Measurements from ENCODE around the gene FAM107B.
"Not testable (repeated sequence)": the region's sequence is repeated elsewhere in the genome, so short reads cannot be mapped to it uniquely, and the experiment has no call there.

Gene FAM107B

DNA sequence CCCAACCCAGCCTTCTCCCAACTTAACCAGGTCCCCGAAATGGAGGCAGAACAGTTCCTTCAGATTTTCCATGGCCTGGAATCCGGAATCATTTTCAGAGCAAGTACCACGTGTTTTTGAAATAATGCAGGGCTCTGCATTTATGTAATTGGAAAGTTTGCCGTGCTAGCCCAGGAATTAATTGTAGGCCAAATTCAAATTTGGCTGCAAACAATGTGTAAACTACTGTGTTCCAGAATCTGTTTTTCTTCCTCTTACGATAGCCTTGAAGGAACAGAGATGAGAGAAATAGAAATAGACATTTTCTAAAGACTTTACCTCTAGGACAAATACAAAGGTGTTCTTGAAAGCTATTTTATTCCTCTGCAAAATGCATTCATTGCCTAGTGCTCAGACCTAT, 77.4 kb downstream of the FAM107B start:
- TF ChIP-seq, protein P1, sequence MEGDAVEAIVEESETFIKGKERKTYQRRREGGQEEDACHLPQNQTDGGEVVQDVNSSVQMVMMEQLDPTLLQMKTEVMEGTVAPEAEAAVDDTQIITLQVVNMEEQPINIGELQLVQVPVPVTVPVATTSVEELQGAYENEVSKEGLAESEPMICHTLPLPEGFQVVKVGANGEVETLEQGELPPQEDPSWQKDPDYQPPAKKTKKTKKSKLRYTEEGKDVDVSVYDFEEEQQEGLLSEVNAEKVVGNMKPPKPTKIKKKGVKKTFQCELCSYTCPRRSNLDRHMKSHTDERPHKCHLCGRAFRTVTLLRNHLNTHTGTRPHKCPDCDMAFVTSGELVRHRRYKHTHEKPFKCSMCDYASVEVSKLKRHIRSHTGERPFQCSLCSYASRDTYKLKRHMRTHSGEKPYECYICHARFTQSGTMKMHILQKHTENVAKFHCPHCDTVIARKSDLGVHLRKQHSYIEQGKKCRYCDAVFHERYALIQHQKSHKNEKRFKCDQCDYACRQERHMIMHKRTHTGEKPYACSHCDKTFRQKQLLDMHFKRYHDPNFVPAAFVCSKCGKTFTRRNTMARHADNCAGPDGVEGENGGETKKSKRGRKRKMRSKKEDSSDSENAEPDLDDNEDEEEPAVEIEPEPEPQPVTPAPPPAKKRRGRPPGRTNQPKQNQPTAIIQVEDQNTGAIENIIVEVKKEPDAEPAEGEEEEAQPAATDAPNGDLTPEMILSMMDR (conservative IDR thresholded peaks at IDR 0.05; ENCODE audit: low read depth, low read length): no peak
- no peak overlapping the region for H3K4me3 ChIP-seq (ENCODE audit: low read depth, low read length)
- no peak for DNase-seq (ENCODE audit: low read depth)

DNA sequence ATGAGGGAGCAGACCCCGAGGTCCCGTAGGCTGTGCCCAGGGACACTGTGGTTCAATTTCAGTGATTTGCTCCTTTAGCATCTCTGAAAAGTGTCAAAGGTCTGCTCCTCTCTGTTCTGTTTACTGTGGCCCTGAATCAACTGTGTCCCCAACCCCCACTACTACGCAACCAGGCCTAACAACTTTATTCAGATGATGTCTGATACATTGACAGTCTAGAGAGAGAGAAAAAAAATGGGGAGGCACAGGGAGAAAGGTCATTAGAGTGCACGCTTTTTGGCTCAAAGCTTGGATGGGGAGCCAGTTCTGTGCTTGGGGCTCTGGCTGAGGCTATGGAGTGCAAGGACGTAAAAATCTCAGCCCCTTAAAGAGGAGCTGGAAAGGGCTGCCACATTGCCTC, 77.9 kb downstream of the FAM107B start:
- DNase-seq (ENCODE audit: low read depth): no peak
- TF ChIP-seq, protein P1 (conservative IDR thresholded peaks at IDR 0.05; ENCODE audit: low read depth, low read length): no peak
- no peak overlapping the region for H3K4me3 ChIP-seq (ENCODE audit: low read depth, low read length)

DNA sequence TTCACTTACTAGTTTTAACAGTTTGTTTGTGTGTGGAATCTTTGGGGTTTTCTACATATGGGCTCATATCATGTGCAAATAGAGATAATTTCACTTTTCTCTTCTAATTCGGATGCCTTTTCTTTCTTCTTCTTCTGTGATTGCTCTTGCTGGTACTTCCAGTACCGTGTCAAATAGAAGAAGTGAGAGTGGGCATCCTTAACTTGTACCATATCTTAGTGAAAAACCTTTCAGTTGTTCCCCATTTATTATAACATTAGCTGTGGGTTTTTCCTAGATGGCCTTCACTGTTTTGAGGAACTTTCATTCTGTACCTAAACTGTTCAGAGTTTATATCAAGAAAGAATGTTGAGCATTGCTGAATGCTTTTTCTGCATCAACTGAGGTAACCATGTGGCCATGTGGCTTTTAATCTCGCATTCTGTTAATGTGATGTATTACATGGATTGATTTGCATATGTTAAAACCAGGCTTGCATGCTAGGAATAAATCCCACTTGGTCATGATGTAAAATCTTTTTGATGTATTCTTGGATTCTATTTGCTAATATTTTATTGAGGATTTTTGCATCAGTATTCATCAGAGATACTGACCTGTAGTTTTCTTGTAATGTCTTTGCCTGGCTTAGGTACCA, 78.7 kb downstream of the FAM107B start:
- TF ChIP-seq, protein P1 (conservative IDR thresholded peaks at IDR 0.05; ENCODE audit: low read depth, low read length): no peak
- H3K4me3 ChIP-seq (ENCODE audit: low read depth, low read length): no peak overlapping the region
- DNase-seq (ENCODE audit: low read depth): no peak

DNA sequence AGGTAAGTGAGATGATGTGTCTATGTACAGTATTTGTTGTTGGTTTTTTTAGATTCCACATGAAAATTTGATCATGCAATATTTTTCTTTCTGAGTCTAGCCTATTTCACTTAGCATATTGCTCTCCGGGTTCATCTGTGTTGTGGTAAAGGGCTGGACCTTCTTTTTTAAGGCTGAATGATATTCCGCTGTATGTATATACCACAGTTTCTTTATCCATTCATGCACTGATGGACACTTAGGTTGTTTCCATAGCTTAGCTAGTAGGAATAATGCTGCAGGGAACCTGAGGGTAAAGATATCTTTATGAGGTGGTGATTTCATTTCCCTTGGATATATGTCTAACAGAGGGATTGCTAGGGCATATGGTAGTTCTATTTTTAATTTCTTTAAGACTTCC, 80.8 kb downstream of the FAM107B start:
- DNase-seq (ENCODE audit: low read depth): no peak
- TF ChIP-seq, protein P1 (conservative IDR thresholded peaks at IDR 0.05; ENCODE audit: low read depth, low read length): no peak
- no peak overlapping the region for H3K4me3 ChIP-seq (ENCODE audit: low read depth, low read length)

DNA sequence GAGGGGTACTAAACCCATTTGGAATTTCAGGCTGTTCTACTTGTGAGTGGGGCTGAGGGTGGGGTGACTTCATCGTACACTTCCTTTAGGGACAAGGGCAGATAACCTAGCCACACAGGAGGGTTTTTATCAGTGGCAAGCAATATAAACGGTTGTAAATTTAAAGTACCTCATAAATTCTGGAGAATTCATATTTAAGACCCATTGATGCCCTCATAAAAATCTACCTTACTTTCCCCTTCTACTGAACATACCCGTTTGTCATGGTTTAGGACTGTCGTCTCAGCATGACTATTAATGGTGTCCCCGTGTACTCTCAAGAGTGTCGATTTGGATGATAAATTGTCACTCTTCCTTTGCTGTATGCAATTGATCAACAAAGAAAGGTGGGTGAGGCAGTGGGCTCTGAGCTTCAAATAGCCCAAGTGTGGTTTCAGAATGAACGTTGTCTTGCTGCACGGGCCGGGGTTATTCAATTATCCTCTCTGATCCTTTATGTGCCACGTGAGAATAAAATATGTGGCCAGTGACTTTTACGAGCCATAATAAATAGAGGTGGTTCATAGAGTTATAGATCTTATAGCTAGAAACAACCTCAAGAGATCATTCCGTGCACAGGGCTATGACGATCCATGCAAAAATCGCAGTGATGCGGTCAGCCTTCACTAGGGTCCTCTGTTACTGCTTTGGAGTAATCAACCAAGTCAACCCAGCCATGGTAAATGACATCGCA, 82.2 kb downstream of the FAM107B start:
- TF ChIP-seq, protein P1 (conservative IDR thresholded peaks at IDR 0.05; ENCODE audit: low read depth, low read length): no peak
- no peak for DNase-seq (ENCODE audit: low read depth)
- H3K4me3 ChIP-seq (ENCODE audit: low read depth, low read length): no peak overlapping the region

DNA sequence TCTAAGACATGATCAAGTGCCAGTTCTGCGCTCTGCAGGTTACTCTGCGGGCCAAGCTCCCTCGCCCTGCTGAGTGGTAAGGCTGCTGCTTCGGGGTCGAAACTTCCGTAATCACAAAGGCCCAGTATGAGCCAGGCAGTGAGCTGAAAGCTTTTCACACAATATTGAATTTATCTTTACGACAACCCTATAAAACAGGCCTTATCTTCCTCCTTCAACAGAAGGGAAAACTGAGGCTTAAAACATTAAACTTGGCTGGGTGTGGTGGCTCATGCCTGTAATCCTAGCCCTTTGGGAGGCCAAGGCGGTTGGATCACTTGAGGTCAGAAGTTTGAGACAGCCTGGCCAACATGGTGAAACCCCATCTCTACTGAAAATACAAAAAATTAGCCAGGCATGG, 83.3 kb downstream of the FAM107B start:
- TF ChIP-seq, protein P1 (conservative IDR thresholded peaks at IDR 0.05; ENCODE audit: low read depth, low read length): no peak
- DNase-seq (ENCODE audit: low read depth): no peak
- no peak overlapping the region for H3K4me3 ChIP-seq (ENCODE audit: low read depth, low read length)

DNA sequence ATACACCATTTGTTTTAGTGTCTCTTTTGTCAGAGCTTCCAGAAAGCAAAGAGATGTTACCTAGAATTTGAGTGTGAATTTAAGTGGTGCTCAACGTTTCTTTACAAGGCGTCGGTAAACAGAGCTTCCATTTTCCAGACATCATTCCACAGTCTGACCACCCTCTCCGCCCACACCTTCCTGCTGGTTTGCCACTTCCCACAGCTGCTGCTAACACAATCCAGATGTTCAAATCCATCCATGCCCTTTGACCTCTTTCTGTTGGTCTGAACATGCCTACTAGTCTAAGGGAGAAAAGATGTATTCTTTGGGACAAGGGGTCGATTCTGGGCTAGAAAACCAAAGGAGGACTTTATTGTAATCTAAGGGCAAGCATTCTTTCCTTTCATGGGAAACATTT, 86.1 kb downstream of the FAM107B start:
- no peak overlapping the region for H3K4me3 ChIP-seq (ENCODE audit: low read depth, low read length)
- DNase-seq (ENCODE audit: low read depth): peak; percentile 66
- TF ChIP-seq, protein P1 (conservative IDR thresholded peaks at IDR 0.05; ENCODE audit: low read depth, low read length): no peak

DNA sequence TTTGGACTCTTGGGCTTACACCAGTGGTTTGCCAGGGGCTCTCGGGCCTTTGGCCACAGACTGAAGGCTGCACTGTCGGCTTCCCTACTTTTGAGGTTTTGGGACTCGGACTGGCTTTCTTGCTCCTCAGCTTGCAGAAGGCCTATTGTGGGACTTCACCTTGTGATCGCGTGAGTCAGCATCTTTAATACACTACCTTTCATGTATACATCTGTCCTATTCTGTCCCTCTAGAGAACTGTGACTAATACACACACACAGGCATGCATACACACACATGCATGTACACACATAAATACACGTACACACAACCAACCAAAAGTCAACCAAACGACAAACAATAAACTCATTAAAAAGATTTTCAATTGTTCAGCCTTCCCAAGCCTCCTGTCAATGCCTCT, 86.5 kb downstream of the FAM107B start:
- not testable (repeated sequence) for H3K4me3 ChIP-seq (ENCODE audit: low read depth, low read length); DNase-seq (ENCODE audit: low read depth)

Measured in choroid plexus epithelial cell (primary cell).